Endodermal cell (in vitro differentiated cells): Measurements from ENCODE around the gene LHCGR. TPM values are rescaled to one million over a fixed set of nuclear protein-coding genes. Genes with fewer than 3 reads are reported as not detected.

Experiments used
- DNase-seq: peaks from one replicate; pipeline ENCODE4 v3.0.0-alpha.2; 2017
- H3K27ac ChIP-seq: 2 replicates; pipeline ENCODE4 v1.5.1; 2013; ENCODE audit warnings: mild to moderate bottlenecking, low read depth, low read length, moderate library complexity
- H3K27me3 ChIP-seq: 2 replicates; pipeline ENCODE4 v1.6.1; 2013; ENCODE audit warnings: mild to moderate bottlenecking, low read length, moderate library complexity; ENCODE audit not compliant: insufficient read depth, control insufficient read depth, poor library complexity, severe bottlenecking
- H3K36me3 ChIP-seq: 2 replicates; pipeline ENCODE4 v1.7.0; 2013; ENCODE audit warnings: mild to moderate bottlenecking, low read length, moderate library complexity; ENCODE audit not compliant: control insufficient read depth, insufficient read depth
- H3K4me1 ChIP-seq: one replicate; pipeline ENCODE4 v1.7.0; 2013; ENCODE audit warnings: low read length; ENCODE audit not compliant: control insufficient read depth, insufficient read depth
- H3K4me3 ChIP-seq: 2 replicates; pipeline ENCODE4 v1.5.1; 2013; ENCODE audit warnings: mild to moderate bottlenecking, low read length, moderate library complexity
- H3K9ac ChIP-seq: 2 replicates; pipeline ENCODE4 v1.6.1; 2013; ENCODE audit warnings: mild to moderate bottlenecking, low read length, moderate library complexity; ENCODE audit not compliant: poor library complexity, severe bottlenecking; ENCODE audit errors: extremely low read depth
- H3K9me3 ChIP-seq: 2 replicates; pipeline ENCODE4 v1.6.1; 2013; ENCODE audit warnings: mild to moderate bottlenecking, low read length, moderate library complexity; ENCODE audit not compliant: control insufficient read depth
- H3K27ac Mint-ChIP-seq: 2 replicates; pipeline ENCODE4 v1.8.0; 2020; ENCODE audit warnings: mixed read lengths
- H3K27me3 Mint-ChIP-seq: 2 replicates; pipeline ENCODE4 v1.8.0; 2021; ENCODE audit warnings: mild to moderate bottlenecking, mixed read lengths; ENCODE audit not compliant: insufficient read depth
- H3K36me3 Mint-ChIP-seq: 2 replicates; pipeline ENCODE4 v1.8.0; 2020; ENCODE audit warnings: low read depth, mixed read lengths
- H3K4me1 Mint-ChIP-seq: 2 replicates; pipeline ENCODE4 v1.8.0; 2020; ENCODE audit warnings: mixed read lengths
- H3K4me3 Mint-ChIP-seq: 2 replicates; pipeline ENCODE4 v1.8.0; 2020; ENCODE audit warnings: mild to moderate bottlenecking, moderate library complexity, mixed read lengths
- H3K9me3 Mint-ChIP-seq: 2 replicates; pipeline ENCODE4 v1.8.0; 2020; ENCODE audit warnings: mild to moderate bottlenecking, mixed read lengths
- CTCF ChIP-seq: fragments of 200-600 bp; sonication (generic); conservative IDR thresholded peaks from 2 replicates; pipeline ENCODE4 v1.5.0; 2021; ENCODE audit warnings: antibody characterized with exemption, mild to moderate bottlenecking
- WGBS, 2 experiments: methylation state at CpG; one replicate each; pipeline versions ENCODE4 v1.1.5 to v1.1.7; 2013; ENCODE audit warnings: missing lambda C conversion rate in 2 of 2, mixed read lengths in 1 of 2; ENCODE audit not compliant: insufficient coverage in 1 of 2, insufficient read length in 1 of 2; 5-methylcytosine and 5-hydroxymethylcytosine counted together
- total RNA-seq, 2 donors: library from RNA; stranded (reverse); fragmentation: NEBNext Ultra II Directional in 1 of 2; extraction: Animal tissue kit (Norgen Biotek cat#: 25700) in 1 of 2; gene quantifications; 2 replicates in 1 of 2; 3 replicates in 1 of 2; pipeline ENCODE4 v1.2.1, GENCODE V29; 2021

The LHCGR gene
- total RNA-seq, 2 donors from 2014 or later = not detected

- Mint-ChIP-seq H3K4me1 (peaks cover 2% of the 10 kb centered on the region), H3K36me3 (no peaks in the 10 kb centered on the region), H3K4me3 (no peak overlapping the region), H3K9me3 (no peaks in the 10 kb centered on the region), H3K27me3 (no peaks in the 10 kb centered on the region), H3K27ac (no peak overlapping the region)
- Histone ChIP-seq H3K9me3 (no peaks in the 10 kb centered on the region), H3K9ac (no peak overlapping the region), H3K36me3 (no peaks in the 10 kb centered on the region), H3K4me3 (no peak overlapping the region), H3K27ac (no peak overlapping the region), H3K27me3 (no peaks in the 10 kb centered on the region), H3K4me1 (no peaks in the 10 kb centered on the region)
- WGBS, 2 experiments = 86 to 95% methylated on average over 2 of the region's 2 CpGs
- no peak for DNase-seq
- TF ChIP-seq CTCF = no peak
These were observed 34.4 kb downstream of the LHCGR start for GRCh38 chr2:48721158-48721557.

GRCh38 chr2:48719480-48720177, 35.9 kb downstream of the LHCGR start:
- Histone ChIP-seq H3K27ac (no peak overlapping the region), H3K9me3 (no peaks in the 10 kb centered on the region), H3K4me3 (no peak overlapping the region), H3K36me3 (no peaks in the 10 kb centered on the region), H3K4me1 (no peaks in the 10 kb centered on the region), H3K27me3 (no peaks in the 10 kb centered on the region), H3K9ac (no peak overlapping the region)
- Mint-ChIP-seq H3K9me3 (no peaks in the 10 kb centered on the region), H3K27me3 (no peaks in the 10 kb centered on the region), H3K27ac (no peak overlapping the region), H3K4me3 (no peak overlapping the region), H3K4me1 (peaks cover 2% of the 10 kb centered on the region), H3K36me3 (no peaks in the 10 kb centered on the region)
- TF ChIP-seq CTCF = no peak
- no peak for DNase-seq
- 30 to 66% methylated on average over 3 of the region's 3 CpGs for WGBS, 2 experiments

- Histone ChIP-seq H3K27me3 (no peaks in the 10 kb centered on the region), H3K4me3 (no peak overlapping the region), H3K9me3 (no peaks in the 10 kb centered on the region), H3K4me1 (no peaks in the 10 kb centered on the region), H3K36me3 (no peaks in the 10 kb centered on the region), H3K9ac (no peak overlapping the region), H3K27ac (no peak overlapping the region)
- WGBS, 2 experiments = 40 to 51% methylated on average over 1 to 3 of the region's 3 CpGs
- no peaks in the 10 kb centered on the region for H3K9me3 Mint-ChIP-seq
- no peak for TF ChIP-seq CTCF
- no peak overlapping the region for H3K27ac Mint-ChIP-seq
- peaks cover 2% of the 10 kb centered on the region for H3K4me1 Mint-ChIP-seq
- no peak for DNase-seq
- H3K27me3 Mint-ChIP-seq = no peaks in the 10 kb centered on the region
- H3K36me3 Mint-ChIP-seq = no peaks in the 10 kb centered on the region
- no peak overlapping the region for H3K4me3 Mint-ChIP-seq
These were observed 37.7 kb downstream of the LHCGR start for GRCh38 chr2:48717846-48718245.
